ENCODE measurements around the gene MCM5. TPM values are rescaled to one million over a fixed set of nuclear protein-coding genes. Genes with fewer than 3 reads are reported as not detected.
"Not testable (repeated sequence)": the region's sequence is repeated elsewhere in the genome, so short reads cannot be mapped to it uniquely, and the experiment has no call there.

The MCM5 gene
- total and polyA plus RNA-seq, 2 experiments from 2014 or later, result 34.4 to 51.5 TPM

DNA sequence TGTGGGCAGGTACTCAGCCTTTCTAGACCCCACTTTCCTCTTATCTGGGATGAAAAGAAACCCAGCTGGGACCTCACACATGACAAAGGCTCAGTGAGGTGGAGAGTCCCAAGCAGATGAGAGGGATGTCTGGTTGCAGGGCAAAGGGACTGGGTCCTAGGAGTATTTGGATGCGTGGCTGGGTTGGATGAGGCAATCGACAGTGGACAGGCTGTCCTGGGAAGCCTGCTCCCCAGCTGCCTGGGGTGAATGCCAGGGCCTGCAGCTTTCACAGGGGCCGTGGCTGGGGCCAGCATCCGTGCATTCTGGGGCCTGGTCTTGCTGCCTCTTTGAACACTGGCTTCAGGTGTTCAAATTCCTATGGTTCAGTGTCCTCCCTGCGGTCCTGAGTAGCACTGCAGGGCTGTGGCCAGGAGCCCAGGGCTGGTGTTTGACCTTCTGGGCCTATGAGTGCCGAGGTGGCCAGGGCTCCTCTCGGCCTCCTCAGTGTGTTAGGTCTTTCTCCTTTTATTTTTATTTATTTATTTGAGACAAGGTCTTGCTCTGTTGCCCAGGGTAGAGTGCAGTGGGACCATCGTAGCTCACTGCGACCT lies 65.3 kb downstream of the MCM5 start:
- H4K20me1 ChIP-seq (ENCODE audit: insufficient read depth), result no peaks in the 10 kb centered on the region
- no peak overlapping the region for H3K27ac ChIP-seq
- H3K79me2 ChIP-seq (ENCODE audit: insufficient read depth), result no peaks in the 10 kb centered on the region
- H2AFZ ChIP-seq, result no peak overlapping the region
- H3K9me2 ChIP-seq (ENCODE audit: insufficient read depth), result no peaks in the 10 kb centered on the region
- no peaks in the 10 kb centered on the region for H3K27me3 ChIP-seq (replicated peaks; ENCODE audit: insufficient read depth)
- no peaks in the 10 kb centered on the region for H3K9me3 ChIP-seq (ENCODE audit: low read depth)
- no peaks in the 10 kb centered on the region for H3F3A ChIP-seq (ENCODE audit: insufficient read depth)
- H3K4me2 ChIP-seq (ENCODE audit: unreplicated experiment), result no peak overlapping the region
- H3K9ac ChIP-seq, result no peak overlapping the region
- DNase-seq, result no peak
- no peaks in the 10 kb centered on the region for H3K36me3 ChIP-seq (ENCODE audit: low read depth)
- 67 to 70% methylated on average over 7 to 9 of the region's 9 CpGs for WGBS, 2 experiments (ENCODE audit: low coverage in 1 of 2, low lambda C conversion rate in 2 of 2, missing lambda C conversion rate in 2 of 2)
- H3K4me3 ChIP-seq, result no peak overlapping the region
- peaks cover 5% of the 10 kb centered on the region; the same call in 1 of the 2 replicates for H3K4me1 ChIP-seq (ENCODE audit: insufficient read depth)
- in situ Hi-C loops (cut with MboI), result no loop called here
- TF ChIP-seq EZH2 (IDR thresholded peaks at IDR 0.05; ENCODE audit: insufficient read depth, poor library complexity, severe bottlenecking) (no peak), EZH2phosphoT487 (IDR thresholded peaks at IDR 0.05; ENCODE audit: insufficient read depth, low read depth) (no peak)

DNA sequence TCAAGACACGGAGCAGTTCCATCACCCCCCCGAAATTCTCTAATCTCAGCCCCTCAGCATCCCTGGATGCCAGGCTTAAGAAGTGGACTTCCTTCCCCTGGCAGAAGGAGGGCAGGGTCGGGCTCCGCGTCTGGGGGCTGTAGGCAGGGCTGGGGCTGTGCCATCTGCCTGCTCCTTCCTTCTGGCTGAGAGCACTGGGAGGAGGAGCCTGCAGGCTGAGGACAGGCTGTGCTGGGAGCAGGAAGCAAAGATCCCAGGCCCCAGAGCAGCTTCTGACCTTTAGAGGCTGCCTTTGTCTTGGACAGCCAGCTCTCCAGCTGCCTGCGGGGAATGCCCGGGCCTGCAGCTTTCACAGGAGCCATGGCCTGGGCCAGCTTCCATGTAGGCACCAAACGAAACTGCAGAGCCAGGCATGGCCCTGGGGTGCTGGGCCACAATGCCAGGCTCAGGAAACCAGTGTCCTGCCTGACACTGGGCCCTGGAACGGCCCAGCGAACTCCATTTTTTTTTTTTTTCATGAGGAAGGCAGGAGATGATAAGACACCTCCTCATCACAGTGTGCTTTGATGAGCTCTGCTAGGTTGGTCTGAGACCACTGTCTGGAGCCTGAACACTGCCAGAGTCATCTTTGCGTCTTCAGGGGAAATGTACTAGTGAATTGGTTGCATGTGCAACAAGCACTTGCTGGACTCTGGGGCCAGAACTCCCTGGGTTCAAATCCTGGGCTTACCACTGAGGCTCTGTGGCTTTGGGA lies 67.9 kb downstream of the MCM5 start:
- Histone ChIP-seq H3K4me1 (ENCODE audit: insufficient read depth) (peaks cover 5% of the 10 kb centered on the region; the same call in 1 of the 2 replicates), H4K20me1 (ENCODE audit: insufficient read depth) (no peaks in the 10 kb centered on the region), H3K4me2 (ENCODE audit: unreplicated experiment) (no peak overlapping the region), H3K4me3 (no peak overlapping the region), H3K27me3 (replicated peaks; ENCODE audit: insufficient read depth) (no peaks in the 10 kb centered on the region), H3K36me3 (ENCODE audit: low read depth) (no peaks in the 10 kb centered on the region), H3K9me2 (ENCODE audit: insufficient read depth) (no peaks in the 10 kb centered on the region), H3K9ac (peak overlapping the region; percentile 56), H3F3A (ENCODE audit: insufficient read depth) (no peaks in the 10 kb centered on the region), H3K79me2 (ENCODE audit: insufficient read depth) (no peaks in the 10 kb centered on the region), H2AFZ (peak overlapping the region; percentile 88), H3K9me3 (ENCODE audit: low read depth) (no peaks in the 10 kb centered on the region), H3K27ac (peak overlapping the region; percentile 46)
- DNase-seq, result peak; percentile 44
- TF ChIP-seq EZH2 (IDR thresholded peaks at IDR 0.05; ENCODE audit: insufficient read depth, poor library complexity, severe bottlenecking), result no peak
- no peak for TF ChIP-seq EZH2phosphoT487 (IDR thresholded peaks at IDR 0.05; ENCODE audit: insufficient read depth, low read depth)
- WGBS, 2 experiments (ENCODE audit: low coverage in 1 of 2, low lambda C conversion rate in 2 of 2, missing lambda C conversion rate in 2 of 2), result 25 to 32% methylated on average over 11 of the region's 11 CpGs
- in situ Hi-C loops (cut with MboI), result no loop called here

- Histone ChIP-seq H3K79me2 (ENCODE audit: insufficient read depth) (no peaks in the 10 kb centered on the region), H4K20me1 (ENCODE audit: insufficient read depth) (no peaks in the 10 kb centered on the region), H3K9me2 (ENCODE audit: insufficient read depth) (no peaks in the 10 kb centered on the region), H3K9ac (no peak overlapping the region), H3K27me3 (replicated peaks; ENCODE audit: insufficient read depth) (no peaks in the 10 kb centered on the region), H3K27ac (no peak overlapping the region), H3K36me3 (ENCODE audit: low read depth) (no peaks in the 10 kb centered on the region), H3K4me1 (ENCODE audit: insufficient read depth) (peaks cover 5% of the 10 kb centered on the region; the same call in 1 of the 2 replicates), H3K9me3 (ENCODE audit: low read depth) (no peaks in the 10 kb centered on the region), H3F3A (ENCODE audit: insufficient read depth) (no peaks in the 10 kb centered on the region), H3K4me2 (ENCODE audit: unreplicated experiment) (no peak overlapping the region), H2AFZ (no peak overlapping the region), H3K4me3 (no peak overlapping the region)
- TF ChIP-seq EZH2 (IDR thresholded peaks at IDR 0.05; ENCODE audit: insufficient read depth, poor library complexity, severe bottlenecking) (no peak), EZH2phosphoT487 (IDR thresholded peaks at IDR 0.05; ENCODE audit: insufficient read depth, low read depth) (no peak)
- in situ Hi-C loops (cut with MboI), result no loop called here
- peak; percentile 26 for DNase-seq
- 94 to 98% methylated on average over 6 of the region's 6 CpGs for WGBS, 2 experiments (ENCODE audit: low coverage in 1 of 2, low lambda C conversion rate in 2 of 2, missing lambda C conversion rate in 2 of 2)
Observed at GRCh38 chr22:35470903-35471321, 71.0 kb downstream of the MCM5 start.

GRCh38 chr22:35471566-35471965 lies 71.6 kb downstream of the MCM5 start:
- H3K4me3 ChIP-seq; H3K27me3 ChIP-seq (replicated peaks; ENCODE audit: insufficient read depth); in situ Hi-C loops (cut with MboI); H3K36me3 ChIP-seq (ENCODE audit: low read depth); H3K9ac ChIP-seq; H3F3A ChIP-seq (ENCODE audit: insufficient read depth); H3K9me2 ChIP-seq (ENCODE audit: insufficient read depth); H3K4me1 ChIP-seq (ENCODE audit: insufficient read depth); H3K27ac ChIP-seq; H4K20me1 ChIP-seq (ENCODE audit: insufficient read depth); H3K79me2 ChIP-seq (ENCODE audit: insufficient read depth); DNase-seq; H3K4me2 ChIP-seq (ENCODE audit: unreplicated experiment); H2AFZ ChIP-seq; H3K9me3 ChIP-seq (ENCODE audit: low read depth): not testable (repeated sequence)
- WGBS, 2 experiments (ENCODE audit: low coverage in 1 of 2, low lambda C conversion rate in 2 of 2, missing lambda C conversion rate in 2 of 2), result 88 to 91% methylated on average over 4 of the region's 4 CpGs
